K562 (cell line): ENCODE results near the gene HSBP1L1. TPM values are rescaled to one million over a fixed set of nuclear protein-coding genes. Genes with fewer than 3 reads are reported as not detected.

ENCODE experiments used
- ATAC-seq: fragments of 200-7000 bp; cut with Tn5 transposase; 3 replicates; pipeline ENCODE4 v1.9.1; 2020; ENCODE audit warnings: moderate library complexity
- BruUV-seq: library from RNA; stranded (reverse); fragments of 400-500 nt; replicated peaks from 2 replicates; lab custom pipeline; 2021; lab: Mats Ljungman, UMichigan
- CTCF ChIA-PET: fragments of 300-600 bp; formaldehyde crosslinking; extraction: SDS; loops from one replicate; lab custom pipeline; 2021; ENCODE audit warnings: low intra/inter-chr PET ratio; lab: Yijun Ruan, JAX
- POLR2A ChIA-PET: fragments of 300-600, 350-650 bp; sonication (Branson Sonifier 250); formaldehyde crosslinking; extraction: SDS; loops from one replicate; lab custom pipeline; 2021; ENCODE audit warnings: antibody characterized with exemption, inconsistent platforms; lab: Yijun Ruan, JAX
- DNase-seq, 4 experiments: peaks; one replicate each; pipeline versions ENCODE4 v3.0.0 to v3.0.0-alpha.2; 2011 to 2018; ENCODE audit warnings: low spot score in 3 of 4, mixed read lengths in 3 of 4; ENCODE audit errors: extremely low read depth in 1 of 4
- FAIRE-seq: peaks from 2 replicates; lab custom pipeline; 2011; peaks lifted over from hg19 to GRCh38; lab: Jason Lieb, UNC
- H2AFZ ChIP-seq: 2 replicates; pipeline ENCODE4 v1.6.0; 2011; ENCODE audit warnings: low read depth, low read length, control low read depth, inconsistent platforms
- H3K27ac ChIP-seq: fragments of 200-600 bp; 3 replicates; pipeline ENCODE4 v1.8.0; 2011; ENCODE audit warnings: low read depth, mild to moderate bottlenecking, control low read depth, inconsistent platforms, low read length, moderate library complexity, mixed read lengths; ENCODE audit errors: extremely low read depth
- H3K27me3 ChIP-seq, 2 experiments: fragments of 300-600 bp in 1 of 2; 2 replicates in 1 of 2; 3 replicates in 1 of 2; pipeline versions ENCODE4 v1.6.0 to v1.8.0; 2011; ENCODE audit warnings: inconsistent platforms in 2 of 2, low read length in 2 of 2, mild to moderate bottlenecking in 1 of 2, mixed read lengths in 1 of 2, moderate library complexity in 1 of 2; ENCODE audit not compliant: control insufficient read depth in 2 of 2, insufficient read depth in 2 of 2
- H3K36me3 ChIP-seq: fragments of 300-600 bp; 3 replicates; pipeline ENCODE4 v1.8.0; 2011; ENCODE audit warnings: mild to moderate bottlenecking, low read length, inconsistent platforms; ENCODE audit not compliant: control insufficient read depth, insufficient read depth
- H3K4me1 ChIP-seq, 2 experiments: fragments of 200-600 bp in 1 of 2; replicated peaks in 1 of 2; 2 replicates in 1 of 2; 3 replicates in 1 of 2; pipeline versions ENCODE4 v1.5.1 to v1.8.0; 2011; ENCODE audit warnings: inconsistent platforms in 2 of 2, low read length in 2 of 2, mild to moderate bottlenecking in 1 of 2, mixed read lengths in 1 of 2, moderate library complexity in 1 of 2; ENCODE audit not compliant: control insufficient read depth in 2 of 2, insufficient read depth in 2 of 2
- H3K4me2 ChIP-seq: 2 replicates; pipeline ENCODE4 v1.6.1; 2011; ENCODE audit warnings: low read length, control low read depth, inconsistent platforms, mixed read lengths; ENCODE audit not compliant: insufficient read depth
- H3K4me3 ChIP-seq: fragments of 200-600 bp; sonication (generic), shearing (Covaris generic); 2 replicates; pipeline ENCODE4 v1.5.1; 2016; ENCODE audit warnings: control low read depth, inconsistent platforms
- H3K79me2 ChIP-seq: fragments of 200-600 bp; 3 replicates; pipeline ENCODE4 v1.8.0; 2011; ENCODE audit warnings: low read length, inconsistent platforms; ENCODE audit not compliant: control insufficient read depth, insufficient read depth
- H3K9ac ChIP-seq, 2 experiments: 2 replicates each; pipeline versions ENCODE4 v1.6.0 to v1.6.1; 2011; ENCODE audit warnings: low read depth in 2 of 2, low read length in 2 of 2, control low read depth in 1 of 2, inconsistent platforms in 1 of 2, mild to moderate bottlenecking in 1 of 2, mixed read lengths in 1 of 2; ENCODE audit not compliant: insufficient read depth in 1 of 2
- H3K9me1 ChIP-seq: one replicate; pipeline ENCODE4 v1.6.0; 2011; ENCODE audit warnings: inconsistent platforms, mild to moderate bottlenecking, low read length, moderate library complexity; ENCODE audit not compliant: control insufficient read depth, insufficient read depth
- H3K9me3 ChIP-seq: replicated peaks from 2 replicates; pipeline ENCODE4 v1.5.1; 2011; ENCODE audit warnings: low read depth, low read length, inconsistent platforms; ENCODE audit not compliant: control insufficient read depth, insufficient read depth
- H4K20me1 ChIP-seq: replicated peaks from 2 replicates; pipeline ENCODE4 v1.6.1; 2011; ENCODE audit warnings: low read length, inconsistent platforms, mixed read lengths; ENCODE audit not compliant: control insufficient read depth, insufficient read depth
- AFF1 ChIP-seq, 2 experiments: fragments of 450-650 bp; IDR thresholded peaks; 2 replicates each; pipeline ENCODE4 v1.6.1; 2018; ENCODE audit warnings: mild to moderate bottlenecking in 2 of 2, low read depth in 1 of 2; ENCODE audit not compliant: partially characterized antibody in 2 of 2
- ARID2 ChIP-seq: fragments of 450-650 bp; IDR thresholded peaks from 2 replicates; pipeline ENCODE4 v1.6.1; 2017; ENCODE audit warnings: antibody characterized with exemption, mild to moderate bottlenecking
- ATF7 ChIP-seq: fragments of 450-650 bp; IDR thresholded peaks from 2 replicates; pipeline ENCODE4 v1.7.1; 2014; ENCODE audit warnings: mild to moderate bottlenecking, moderate library complexity
- BRF1 ChIP-seq: IDR thresholded peaks from 3 replicates; pipeline ENCODE4 v1.6.1; 2011; ENCODE audit warnings: borderline replicate concordance, mild to moderate bottlenecking; ENCODE audit not compliant: insufficient read length; ENCODE audit errors: extremely low read depth
- BRF2 ChIP-seq: IDR thresholded peaks from 3 replicates; pipeline ENCODE4 v1.6.1; 2011; ENCODE audit warnings: borderline replicate concordance, mild to moderate bottlenecking; ENCODE audit not compliant: insufficient read length, insufficient read depth
- CCAR2 ChIP-seq: fragments of 200-400 bp; formaldehyde crosslinking; IDR thresholded peaks from 2 replicates; pipeline ENCODE4 v1.6.1; 2017; ENCODE audit warnings: mild to moderate bottlenecking, low read depth, low read length
- CXXC5 ChIP-seq: fragments of 250-450 bp; sonication (Bioruptor Pico); IDR thresholded peaks from 2 replicates; pipeline ENCODE4 v1.8.0; 2022; ENCODE audit warnings: inconsistent platforms, mild to moderate bottlenecking, moderate library complexity
- DNMT1 ChIP-seq: fragments of 450-650 bp; IDR thresholded peaks from 2 replicates; pipeline ENCODE4 v1.6.1; 2016; ENCODE audit warnings: antibody characterized with exemption, mild to moderate bottlenecking
- EZH2 ChIP-seq: IDR thresholded peaks from 2 replicates; pipeline ENCODE4 v1.6.1; 2012; ENCODE audit warnings: low read depth, mild to moderate bottlenecking, inconsistent platforms, low read length, borderline replicate concordance
- FOXJ2 ChIP-seq: fragments of 200-800 bp; sonication (Bioruptor generic); IDR thresholded peaks from 2 replicates; pipeline ENCODE4 v1.6.1; 2016; ENCODE audit warnings: missing genetic modification characterization, missing compliant biosample characterization
- HDAC8 ChIP-seq: fragments of 450-650 bp; IDR thresholded peaks from 2 replicates; pipeline ENCODE4 v1.6.1; 2016; ENCODE audit warnings: mild to moderate bottlenecking, missing genetic modification characterization, moderate library complexity, missing compliant biosample characterization
- MAZ ChIP-seq, 2 experiments: fragments of 450-650 bp in 1 of 2; sonication (generic) in 1 of 2; formaldehyde crosslinking; IDR thresholded peaks in 1 of 2; conservative IDR thresholded peaks in 1 of 2; 2 replicates each; pipeline versions ENCODE4 v1.4.0 to v1.5.0; 2020; ENCODE audit warnings: mild to moderate bottlenecking in 1 of 2, missing genetic modification reagents in 1 of 2
- NFYB ChIP-seq: IDR thresholded peaks from 2 replicates; pipeline ENCODE4 v1.6.1; 2011; ENCODE audit warnings: mild to moderate bottlenecking, moderate library complexity; ENCODE audit not compliant: insufficient read length; ENCODE audit errors: extremely low read depth
- RB1 ChIP-seq: fragments of 450-650 bp; IDR thresholded peaks from 2 replicates; pipeline ENCODE4 v1.6.1; 2017; ENCODE audit warnings: low read depth, mild to moderate bottlenecking
- RCOR1 ChIP-seq, 2 experiments: IDR thresholded peaks; 2 replicates each; pipeline ENCODE4 v1.6.1; 2012; ENCODE audit warnings: low read depth in 2 of 2, low read length in 2 of 2, borderline replicate concordance in 1 of 2, improper control_type of control experiment in 1 of 2
- RFX1 ChIP-seq: fragments of 450-650 bp; IDR thresholded peaks from 2 replicates; pipeline ENCODE4 v1.6.1; 2016; ENCODE audit warnings: mild to moderate bottlenecking, moderate library complexity
- XRCC4 ChIP-seq: IDR thresholded peaks from one replicate; pipeline ENCODE4 v1.6.1; 2011; ENCODE audit not compliant: insufficient read depth, insufficient read length; ENCODE audit errors: extremely low read depth
- ZNF134 ChIP-seq: fragments of 250-450 bp; sonication (Bioruptor Pico); conservative IDR thresholded peaks from 2 replicates; pipeline ENCODE4 v1.4.0; 2020
- ZNF146 ChIP-seq: IDR thresholded peaks from one replicate; pipeline ENCODE4 v1.6.1; 2018; ENCODE audit warnings: missing compliant biosample characterization; ENCODE audit not compliant: unreplicated experiment
- ZNF445 ChIP-seq: fragments of 250-450 bp; sonication (Bioruptor Pico); IDR thresholded peaks from 2 replicates; pipeline ENCODE4 v1.4.0; 2020; ENCODE audit warnings: low read depth, mild to moderate bottlenecking, moderate library complexity
- WGBS: fragments of 100-300 bp; shearing (Covaris generic); methylation state at CpG from one replicate; pipeline ENCODE4 v1.1.6; 2016; ENCODE audit warnings: low coverage, mixed read lengths; ENCODE audit not compliant: insufficient coverage; ENCODE audit errors: missing lambda C conversion rate; 5-methylcytosine and 5-hydroxymethylcytosine counted together
- in situ Hi-C: fragments of 300-500 bp; cut with MboI; formaldehyde crosslinking; loops from 4 replicates; pipeline ENCODE4 v1.15.0; 2018; ENCODE audit warnings: inconsistent platforms, mixed read lengths
- intact Hi-C: fragments of 100-400 bp; cut with micrococcal nuclease; formaldehyde crosslinking; loops from 2 replicates; pipeline ENCODE4 v1.14.2; 2022
- polyA plus RNA-seq, 8 experiments: library from polyadenylated mRNA; depleted of rRNA in 4 of 8; stranded (reverse) in 5 of 8; unstranded in 3 of 8; fragments of >200 nt; fragmentation: Nextera tagmentation in 2 of 8; fragmentation: Illumina TruSeq in 1 of 8; extraction: Ambion mirVana in 2 of 8; extraction: Trizol in 1 of 8; gene quantifications; 2 replicates each; pipeline versions ENCODE4 v1.2.1 to v1.2.3, GENCODE V29; 2011 to 2014; ENCODE audit warnings: inconsistent platforms in 1 of 8, missing spikeins in 1 of 8
- total RNA-seq, 7 experiments: library from RNA; depleted of rRNA in 6 of 7; stranded (reverse); fragments of >200 nt in 6 of 7; fragmentation: Illumina TruSeq in 2 of 7; extraction: Trizol in 2 of 7; gene quantifications; 2 replicates each; pipeline versions ENCODE4 v1.2.1 to v1.2.3, GENCODE V29; 2011 to 2021; ENCODE audit warnings: low replicate concordance in 1 of 7

HSBP1L1 gene
- total and polyA plus RNA-seq, 9 of the 15 experiments (the other 6 are each of a cell fraction or from before 2014, with no cell fraction given), result 0.24 to 0.36 TPM; not detected in 7

GRCh38 chr18:79944746-79945117 lies 19.7 kb upstream of the HSBP1L1 start:
- ATAC-seq, result no peak
- Histone ChIP-seq H3K27ac (no peak overlapping the region), H3K4me3 (no peak overlapping the region), H3K36me3 (peaks cover 4% of the 10 kb centered on the region), H3K9ac (no peak overlapping the region), H2AFZ (no peak overlapping the region), H3K4me1 (peaks cover 6 to 37% of the 10 kb centered on the region in 2 experiments; a peak in 4 of 5 replicates), H3K27me3 (no peaks in the 10 kb centered on the region), H3K79me2 (no peaks in the 10 kb centered on the region), H3K9me1 (no peaks in the 10 kb centered on the region), H3K9me3 (no peaks in the 10 kb centered on the region), H4K20me1 (peaks cover 16% of the 10 kb centered on the region), H3K4me2 (no peak overlapping the region)
- TF ChIP-seq RB1, result no peak
- no peak for TF ChIP-seq RFX1
- TF ChIP-seq NFYB, result no peak
- TF ChIP-seq HDAC8 (tag), result no peak
- no peak for TF ChIP-seq AFF1 (IDR thresholded peaks at IDR 0.05; ENCODE audit: low read depth in 1 of 2, partially characterized antibody in 2 of 2)
- no peak for TF ChIP-seq BRF1
- no peak for TF ChIP-seq EZH2
- TF ChIP-seq DNMT1, result no peak
- TF ChIP-seq CXXC5 (CRISPR knock-in tag), result no peak
- TF ChIP-seq MAZ (CRISPR knock-in tag; conservative IDR thresholded peaks at IDR 0.05 in 1 of 2, IDR thresholded peaks at IDR 0.05 in 1 of 2), result no peak
- TF ChIP-seq BRF2, result no peak
- no peak for TF ChIP-seq RCOR1 (IDR thresholded peaks at IDR 0.05; ENCODE audit: borderline replicate concordance in 1 of 2, low read depth in 2 of 2, low read length in 2 of 2)
- no peak for TF ChIP-seq ZNF146 (CRISPR knock-in tag)
- no peak for TF ChIP-seq FOXJ2
- no peak for TF ChIP-seq XRCC4
- no peak for TF ChIP-seq ATF7
- no peak for TF ChIP-seq ZNF445
- TF ChIP-seq CCAR2, result no peak
- no peak for TF ChIP-seq ARID2
- TF ChIP-seq ZNF134 (CRISPR knock-in tag), result no peak
- no TSS peak for BruUV-seq
- CTCF ChIA-PET, result no interaction called here
- WGBS, result 7% methylated on average over 3 of the region's 3 CpGs
- DNase-seq, result peak in 2 of 4 experiments; percentile 15 to 22
- no peak for FAIRE-seq
- POLR2A ChIA-PET, result no interaction called here
- intact Hi-C loops (no loop called here), in situ Hi-C loops (no loop called here)
